HG03103 (cell line): ENCODE measurements around the gene WDR93.
"Not testable (repeated sequence)": the region's sequence is repeated elsewhere in the genome, so short reads cannot be mapped to it uniquely, and the experiment has no call there.

ENCODE experiments used
- ATAC-seq: cut with Tn5 transposase; IDR thresholded peaks from one replicate; pipeline ENCODE4 v1.9.1; 2021; ENCODE audit warnings: low read depth; ENCODE audit not compliant: unreplicated experiment

WDR93 gene

DNA sequence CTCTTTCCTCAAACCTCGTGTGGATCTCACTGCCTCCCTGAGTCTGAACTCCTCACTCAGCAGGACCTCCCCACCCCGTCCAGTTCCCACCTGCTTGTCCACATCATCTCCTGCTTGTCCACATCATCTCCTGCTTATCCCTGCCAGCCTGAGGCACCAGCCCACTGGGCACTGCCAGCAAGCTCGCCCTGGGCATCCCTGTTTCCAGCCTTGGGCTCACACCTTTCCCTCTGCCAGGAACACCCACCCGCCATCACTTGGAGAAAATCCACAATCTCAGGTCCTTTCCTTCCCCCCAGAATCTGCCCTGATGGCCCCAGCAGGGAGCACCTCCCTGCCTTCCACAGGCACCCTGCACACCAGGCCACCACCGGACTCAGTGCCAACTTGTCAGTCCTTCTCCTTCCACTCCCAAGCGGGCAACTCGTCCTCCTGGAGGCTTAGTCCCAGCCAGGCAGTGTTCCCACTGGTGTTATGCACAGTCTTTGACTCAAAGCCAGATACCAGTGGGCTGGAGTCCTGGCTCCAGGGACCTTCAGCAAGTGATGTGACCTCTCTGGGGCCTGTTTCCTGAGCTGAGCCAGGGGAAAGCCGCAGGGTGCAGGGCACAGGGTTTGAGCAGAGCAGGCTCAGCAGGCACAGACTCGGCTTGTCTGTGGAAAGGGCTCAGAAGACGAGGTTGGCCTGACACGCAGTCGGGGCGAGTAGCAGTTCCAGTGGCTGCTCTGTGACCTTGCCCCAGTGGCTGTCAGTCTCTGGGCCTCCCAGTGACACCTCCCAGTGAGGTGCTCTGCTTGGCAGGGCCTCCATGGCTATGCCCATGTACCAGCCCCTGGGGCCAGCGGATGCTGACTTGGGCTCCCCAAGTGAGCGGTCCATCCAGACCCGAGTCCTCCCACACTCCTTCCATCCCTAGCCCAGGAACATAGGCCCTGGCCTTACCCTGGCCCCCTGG is 76.0 kb downstream of the WDR93 start:
- ATAC-seq = no peak

DNA sequence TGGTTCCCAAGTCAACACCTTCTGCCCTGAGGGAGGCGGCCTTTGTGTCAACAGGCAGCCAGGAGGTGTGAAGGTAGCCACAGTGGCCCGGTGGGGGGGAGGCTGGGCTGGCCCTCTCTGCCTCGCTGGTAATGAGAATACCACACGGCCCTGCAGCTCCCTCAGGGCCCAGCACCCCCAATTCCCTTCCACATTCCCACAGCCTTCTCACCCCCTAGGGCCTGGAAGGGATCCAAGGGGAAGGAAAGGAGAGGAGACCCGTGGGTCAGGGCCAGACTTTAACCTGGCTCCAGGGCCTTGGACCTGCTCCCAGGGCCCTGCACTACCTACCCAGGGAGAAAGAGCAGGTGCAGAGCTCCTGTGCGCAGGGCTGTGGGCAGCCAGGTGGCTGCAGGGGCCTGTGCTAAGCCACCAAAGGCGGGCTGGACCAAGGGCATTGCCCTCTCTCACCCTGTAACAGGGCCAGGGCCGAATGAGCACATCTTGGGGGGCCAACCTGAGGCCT is 76.9 kb downstream of the WDR93 start:
- no peak for ATAC-seq

DNA sequence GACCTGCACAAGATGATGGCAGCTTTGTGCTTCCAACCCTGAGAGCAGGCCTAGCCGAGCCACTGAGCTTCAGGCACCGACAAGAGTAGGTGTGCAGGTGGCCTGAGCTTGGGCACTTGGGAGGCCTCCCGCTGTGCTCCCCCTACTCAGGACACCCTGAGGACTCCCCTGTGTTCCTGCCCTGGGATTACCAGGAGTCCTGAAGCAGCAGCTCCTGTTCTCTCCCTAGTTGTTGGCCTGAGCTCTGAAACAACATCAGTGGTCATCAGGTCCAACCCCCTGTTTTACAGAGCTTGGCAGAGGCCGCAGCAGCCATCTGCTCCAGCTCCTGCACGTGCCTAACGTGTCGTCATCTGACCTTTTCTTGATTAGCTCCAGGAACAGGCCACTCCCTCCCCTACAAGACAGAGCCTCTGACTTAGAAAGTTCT is 77.5 kb downstream of the WDR93 start:
- ATAC-seq = no peak

DNA sequence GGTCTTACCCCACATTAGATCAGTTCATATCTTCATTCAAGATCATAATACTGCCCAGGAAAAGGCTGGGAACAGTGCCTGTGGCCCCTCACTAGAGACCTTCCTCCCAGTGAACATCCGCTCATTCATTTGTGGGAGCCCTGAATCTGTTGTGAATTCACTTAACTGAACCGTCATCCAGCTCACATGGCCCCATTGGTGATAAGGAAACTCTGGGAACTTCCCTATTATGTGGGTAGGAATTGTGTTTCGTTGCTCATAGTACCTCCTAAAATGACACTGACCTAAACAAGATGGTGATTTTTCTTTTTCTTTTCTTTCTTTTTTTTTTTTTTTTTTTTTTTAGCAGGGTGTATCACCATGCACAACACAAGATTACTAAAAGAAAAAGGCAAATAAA is 78.8 kb downstream of the WDR93 start:
- ATAC-seq = no peak

DNA sequence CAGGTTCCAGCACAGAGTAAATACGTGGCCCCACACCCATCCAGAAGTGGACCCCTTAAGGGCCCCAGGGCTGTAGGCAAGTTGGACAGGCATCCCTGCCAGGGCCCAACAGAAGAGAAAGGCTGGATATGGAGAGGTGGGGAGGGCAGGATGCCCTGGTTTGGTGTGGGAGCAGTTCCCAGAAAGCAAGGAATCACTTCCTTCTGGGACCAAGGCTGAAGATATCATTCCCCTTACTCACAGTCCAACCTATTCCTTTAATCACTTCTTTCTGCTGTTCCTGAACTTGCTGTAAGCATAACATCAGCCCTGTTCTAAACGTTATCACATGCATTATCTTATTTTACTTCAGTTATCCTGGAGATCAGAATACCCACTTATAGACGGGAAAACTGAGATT is 79.4 kb downstream of the WDR93 start:
- no peak for ATAC-seq

DNA sequence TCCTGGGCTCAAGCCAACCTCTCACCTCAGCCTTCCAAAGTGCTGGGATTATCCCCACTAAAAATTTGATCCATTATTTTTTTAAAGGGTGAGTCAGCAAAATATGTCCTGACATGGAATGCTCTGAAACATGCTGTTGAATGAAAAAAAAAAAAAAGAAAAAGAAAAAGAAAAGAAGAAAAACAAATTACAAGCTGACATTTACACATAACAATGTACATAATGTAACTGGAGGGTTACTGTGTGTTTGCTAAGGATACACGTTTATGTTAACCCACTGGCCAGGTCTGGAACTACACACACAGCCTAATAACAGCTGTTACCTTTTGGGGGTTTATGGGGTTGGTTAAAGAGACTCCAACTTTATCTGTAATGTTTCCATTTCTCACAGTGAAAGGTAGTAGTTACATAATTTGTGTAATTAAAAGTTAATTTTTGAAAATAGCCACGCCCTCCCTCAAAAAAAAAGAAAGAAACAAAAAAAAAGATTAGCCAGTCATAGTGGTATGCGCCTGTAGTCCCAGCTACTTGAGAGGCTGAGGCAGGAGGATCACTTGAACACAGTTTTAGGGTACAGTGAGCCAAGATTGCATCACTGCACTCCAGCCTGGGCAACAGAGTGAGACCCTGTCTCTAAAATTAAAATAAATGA is 82.4 kb downstream of the WDR93 start:
- ATAC-seq = no peak

DNA sequence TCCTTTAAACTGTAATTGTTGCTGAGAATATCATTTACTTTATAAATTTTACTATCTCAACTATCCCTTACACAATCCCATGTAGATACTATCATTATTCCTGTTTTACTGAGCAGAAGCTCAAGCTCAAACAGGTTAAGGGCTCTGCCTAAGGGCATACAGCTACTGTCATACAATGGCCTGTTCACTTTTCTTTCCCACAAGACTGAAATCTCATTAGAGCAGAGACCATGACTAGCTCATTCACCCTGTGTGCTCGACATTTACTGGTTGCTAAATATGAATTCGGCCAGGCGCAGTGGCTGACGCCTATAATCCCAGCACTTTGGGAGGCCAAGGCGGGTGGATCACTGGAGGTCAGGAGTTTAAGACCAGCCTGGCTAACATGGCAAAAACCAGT is 83.9 kb downstream of the WDR93 start:
- ATAC-seq = no peak

DNA sequence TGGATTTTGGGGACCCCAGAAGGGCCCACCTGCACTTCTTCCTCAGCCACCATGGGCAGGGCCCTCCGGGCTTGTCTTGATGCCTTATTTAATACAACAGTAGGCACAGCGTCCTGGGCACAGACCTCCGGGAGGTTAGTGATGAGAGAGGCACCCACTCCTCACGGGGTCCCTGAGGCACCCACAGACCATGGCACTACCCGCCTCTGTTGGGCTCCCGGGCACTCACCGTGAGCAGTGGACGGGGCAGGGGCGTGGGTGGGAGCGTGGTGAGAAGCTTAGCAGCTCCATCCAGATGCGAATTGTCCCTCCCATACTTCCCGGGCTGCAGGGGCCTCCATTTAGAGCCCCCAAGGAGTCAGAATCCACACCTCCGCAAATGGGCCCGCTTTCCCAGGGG is 85.2 kb downstream of the WDR93 start:
- no peak for ATAC-seq

DNA sequence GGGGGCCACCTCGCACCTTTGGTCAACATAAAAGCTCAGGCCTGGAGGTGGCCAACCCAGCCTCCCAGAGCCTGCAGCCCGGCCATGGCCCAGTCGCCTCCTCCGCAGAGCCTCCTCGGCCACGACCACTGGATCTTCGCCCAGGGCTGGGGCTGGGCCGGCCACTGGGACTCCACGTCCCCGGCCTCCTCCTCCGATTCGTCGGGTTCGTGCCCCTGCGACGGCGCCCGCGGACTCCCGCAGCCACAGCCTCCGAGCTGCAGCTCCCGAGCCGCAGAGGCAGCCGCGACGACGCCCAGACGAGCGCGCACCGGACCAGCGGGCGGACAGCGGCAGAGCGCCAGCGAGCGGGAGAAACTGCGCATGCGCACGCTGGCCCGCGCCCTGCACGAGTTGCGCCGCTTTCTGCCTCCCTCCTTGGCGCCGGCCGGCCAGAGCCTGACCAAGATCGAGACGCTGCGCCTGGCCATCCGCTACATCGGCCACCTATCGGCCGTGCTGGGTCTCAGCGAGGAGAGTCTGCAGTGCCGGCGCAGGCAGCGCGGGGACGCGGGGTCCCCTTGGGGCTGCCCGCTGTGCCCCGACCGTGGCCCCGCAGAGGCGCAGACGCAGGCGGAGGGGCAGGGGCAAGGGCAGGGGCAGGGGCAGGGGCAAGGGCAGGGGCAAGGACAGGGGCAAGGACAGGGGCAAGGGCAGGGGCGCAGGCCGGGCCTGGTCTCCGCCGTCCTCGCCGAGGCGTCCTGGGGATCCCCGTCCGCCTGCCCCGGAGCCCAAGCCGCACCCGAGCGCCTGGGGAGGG is 85.9 kb downstream of the WDR93 start, which contains the start of gene MESP2:
TSS of gene MESP2 (plus strand) at position 59 of the 799 bp plus-strand sequence. CDS start at position 85, 26 bp downstream.
- no peak for ATAC-seq

DNA sequence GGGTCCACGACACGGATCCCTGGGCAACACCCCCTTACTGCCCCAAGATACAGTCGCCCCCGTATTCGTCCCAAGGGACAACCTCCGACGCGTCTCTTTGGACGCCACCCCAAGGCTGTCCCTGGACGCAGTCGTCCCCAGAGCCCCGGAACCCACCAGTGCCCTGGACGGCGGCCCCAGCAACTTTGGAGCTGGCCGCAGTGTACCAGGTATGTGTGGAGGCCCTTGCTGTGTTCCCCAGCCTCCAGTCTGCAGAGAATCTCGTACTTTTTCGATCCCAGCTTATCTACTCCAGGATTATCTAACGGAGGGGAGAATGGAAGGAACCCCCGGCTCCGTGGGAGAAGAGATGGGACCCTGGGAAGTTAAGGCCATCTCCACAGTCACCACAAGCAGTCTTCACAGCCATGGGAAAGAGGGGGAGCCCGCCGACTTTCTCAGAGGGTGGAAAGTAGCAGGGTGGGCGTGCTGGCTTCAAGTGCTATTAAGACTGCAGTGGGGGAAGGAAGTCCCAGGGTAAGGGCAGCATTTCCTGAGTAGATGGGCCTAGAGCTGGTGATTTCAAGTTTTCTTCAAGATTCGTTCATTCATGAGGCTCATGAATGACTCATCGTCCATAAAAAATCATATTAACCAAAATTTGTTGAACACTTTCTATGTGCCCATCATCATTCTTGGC is 86.6 kb downstream of the WDR93 start:
- no peak for ATAC-seq

DNA sequence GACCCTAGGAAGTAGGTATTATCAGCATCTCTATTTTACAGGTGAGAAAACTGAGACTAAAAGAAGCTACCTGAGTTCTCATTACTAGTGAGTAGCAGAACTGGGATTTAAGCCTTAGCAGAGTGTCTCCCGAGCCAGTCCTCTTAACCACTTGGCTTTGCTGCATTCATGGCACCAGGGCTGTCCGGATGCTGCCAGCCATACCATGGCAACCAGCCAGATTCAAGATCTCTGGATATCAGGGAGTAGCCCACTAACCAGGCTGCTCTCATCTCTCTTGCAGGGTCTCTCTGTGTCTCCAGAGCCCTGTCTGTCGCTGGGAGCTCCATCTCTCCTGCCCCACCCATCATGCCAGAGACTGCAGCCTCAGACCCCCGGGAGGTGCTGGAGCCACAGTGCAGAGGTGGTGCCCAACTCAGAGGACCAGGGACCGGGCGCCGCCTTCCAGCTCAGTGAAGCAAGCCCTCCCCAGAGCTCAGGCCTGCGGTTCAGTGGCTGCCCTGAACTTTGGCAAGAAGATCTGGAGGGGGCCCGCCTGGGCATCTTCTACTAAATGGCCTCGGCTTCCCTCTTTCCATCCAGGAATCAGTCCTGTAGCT is 87.3 kb downstream of the WDR93 start:
- no peak for ATAC-seq

DNA sequence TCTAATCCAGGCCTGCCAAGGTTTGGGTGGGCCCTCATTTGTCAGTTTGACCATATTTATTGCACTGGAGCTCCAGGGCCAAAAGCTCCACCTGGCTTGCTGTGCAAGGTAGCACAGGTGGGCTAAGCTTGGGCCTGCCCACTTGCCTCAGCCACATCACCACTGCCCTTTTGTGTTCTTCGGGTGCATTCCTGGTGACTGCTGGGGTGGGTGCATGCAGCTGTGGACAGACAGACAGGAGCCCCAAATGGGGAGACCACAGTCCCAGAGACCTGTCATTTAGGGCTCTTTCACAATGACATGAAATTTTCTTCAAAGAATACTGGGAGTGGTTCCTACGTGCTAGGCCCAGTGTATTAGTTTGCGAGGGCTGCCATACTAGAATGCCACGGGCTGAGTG is 88.2 kb downstream of the WDR93 start:
- no peak for ATAC-seq

DNA sequence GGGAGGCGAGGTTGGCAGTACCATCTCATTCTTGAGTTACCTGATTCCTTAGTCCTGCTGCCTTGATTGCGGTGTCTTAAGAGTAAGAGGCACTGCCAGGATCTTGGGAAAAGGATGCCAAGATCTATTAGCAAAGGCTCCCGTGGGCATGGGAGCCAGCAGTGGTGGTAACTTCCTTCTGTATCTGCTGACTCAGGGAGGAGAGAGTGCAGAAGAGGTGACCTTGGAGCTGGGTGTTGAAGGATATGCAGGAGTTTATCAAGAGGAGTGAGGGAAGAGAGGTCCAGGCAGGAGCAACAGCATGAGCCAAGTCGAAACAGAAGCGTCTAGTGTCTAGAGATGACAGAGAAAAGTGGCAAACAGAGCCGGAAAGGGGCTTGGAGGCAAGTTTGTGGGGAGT is 90.0 kb downstream of the WDR93 start:
- ATAC-seq = no peak

DNA sequence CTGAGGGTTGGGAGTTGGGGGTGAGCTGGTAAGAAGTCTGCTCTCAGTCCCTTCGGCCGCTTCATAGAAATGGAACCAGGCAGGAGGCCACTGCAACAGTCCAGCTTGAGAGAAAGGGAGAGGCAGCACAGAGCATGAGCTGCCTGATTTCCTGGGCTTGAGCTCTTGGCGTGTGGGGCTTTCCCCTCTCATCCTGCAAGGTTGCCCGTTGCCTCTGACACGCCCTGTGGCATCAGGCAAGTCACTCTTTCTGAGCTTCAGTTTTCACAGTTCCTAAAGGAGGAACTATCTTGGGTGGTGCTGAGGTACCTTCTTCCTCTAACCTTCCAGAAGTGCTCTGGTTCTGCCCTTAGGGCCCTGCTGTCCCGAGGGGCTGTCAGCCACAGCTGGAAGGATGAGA is 90.4 kb downstream of the WDR93 start:
- no peak for ATAC-seq

DNA sequence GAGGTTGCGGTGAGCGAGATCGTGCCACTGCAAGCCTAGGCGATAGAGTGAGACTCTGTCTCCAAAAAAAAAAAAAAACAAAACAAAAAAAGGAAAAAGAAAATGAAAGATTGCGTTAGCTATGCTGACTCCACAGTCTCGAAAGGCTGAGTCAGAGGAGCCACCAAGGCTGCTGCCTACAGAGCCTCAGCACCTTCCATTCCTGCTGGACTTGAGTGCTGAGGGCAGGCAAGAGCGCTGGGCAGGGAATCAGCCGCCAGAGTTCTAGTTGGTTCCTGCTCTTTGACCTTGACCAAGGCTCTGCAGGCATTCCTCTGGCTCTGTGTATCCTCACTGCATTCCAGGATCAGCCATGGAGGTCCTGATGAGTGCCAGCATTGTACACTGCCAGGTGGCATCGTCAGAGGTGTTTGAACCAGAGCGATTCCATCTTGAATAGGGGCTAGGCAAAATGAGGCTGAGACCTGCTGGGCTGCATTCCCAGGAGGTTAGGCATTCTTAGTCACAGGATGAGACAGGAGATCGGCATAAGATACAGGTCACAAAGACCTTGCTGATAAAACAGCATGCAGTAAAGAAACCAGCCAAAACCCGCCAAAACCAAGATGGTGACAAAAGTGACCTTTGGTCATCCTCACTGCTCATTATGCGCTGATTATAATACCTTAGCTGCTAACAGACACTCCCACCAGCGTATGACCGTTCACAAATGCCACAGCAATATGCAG is 91.4 kb downstream of the WDR93 start:
- ATAC-seq = no peak

DNA sequence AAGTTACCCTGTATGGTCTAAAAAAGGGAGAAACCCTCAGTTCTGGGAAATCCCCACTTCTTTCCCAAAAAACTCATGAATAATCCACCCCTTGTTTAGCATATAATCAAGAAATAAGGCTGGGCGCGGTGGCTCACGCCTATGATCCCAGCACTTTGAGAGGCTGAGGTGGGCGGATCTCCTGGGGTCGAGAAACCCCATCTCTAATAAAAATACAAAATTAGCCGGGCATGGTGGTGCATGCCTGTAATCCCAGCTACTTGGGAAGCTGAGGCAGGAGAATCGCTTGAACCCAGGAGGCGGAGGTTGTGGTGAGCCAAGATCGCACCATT is 92.0 kb downstream of the WDR93 start:
- ATAC-seq = not testable (repeated sequence)

DNA sequence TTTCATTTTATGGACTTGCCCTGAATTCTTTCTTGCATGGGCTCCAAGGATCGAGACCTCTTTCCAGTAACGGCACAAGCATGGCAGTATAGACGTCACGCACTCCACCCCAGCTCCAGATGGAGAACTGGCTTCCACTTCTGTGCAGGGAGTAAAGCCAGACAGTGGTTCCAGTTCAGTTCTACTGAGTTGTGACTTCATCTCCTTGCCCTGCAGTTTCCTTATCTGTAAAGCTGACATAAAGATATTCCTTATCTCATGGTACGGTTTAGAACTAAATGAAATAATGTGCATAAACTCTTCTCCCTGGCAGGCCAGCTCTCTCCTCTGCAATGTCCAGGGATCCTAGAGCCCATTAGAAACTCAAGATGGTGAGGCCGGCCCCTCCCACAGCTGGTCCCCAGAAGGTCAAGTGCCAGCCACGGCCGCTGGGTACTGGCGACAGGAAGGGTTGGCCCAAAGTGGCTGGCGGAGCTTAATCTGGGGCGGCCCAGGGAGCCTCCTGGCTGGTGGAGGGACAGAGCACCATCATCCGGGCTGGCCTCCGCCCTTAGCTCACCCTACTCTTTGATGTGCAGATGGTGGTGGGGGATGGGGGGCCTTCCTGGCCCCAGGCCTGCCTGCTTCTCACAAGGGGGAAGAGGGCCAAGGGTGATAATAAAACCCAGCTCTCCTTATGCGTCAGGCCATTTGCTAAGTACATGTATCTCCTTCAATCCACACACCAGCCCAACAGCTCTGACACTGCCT is 92.7 kb downstream of the WDR93 start:
- ATAC-seq = no peak

DNA sequence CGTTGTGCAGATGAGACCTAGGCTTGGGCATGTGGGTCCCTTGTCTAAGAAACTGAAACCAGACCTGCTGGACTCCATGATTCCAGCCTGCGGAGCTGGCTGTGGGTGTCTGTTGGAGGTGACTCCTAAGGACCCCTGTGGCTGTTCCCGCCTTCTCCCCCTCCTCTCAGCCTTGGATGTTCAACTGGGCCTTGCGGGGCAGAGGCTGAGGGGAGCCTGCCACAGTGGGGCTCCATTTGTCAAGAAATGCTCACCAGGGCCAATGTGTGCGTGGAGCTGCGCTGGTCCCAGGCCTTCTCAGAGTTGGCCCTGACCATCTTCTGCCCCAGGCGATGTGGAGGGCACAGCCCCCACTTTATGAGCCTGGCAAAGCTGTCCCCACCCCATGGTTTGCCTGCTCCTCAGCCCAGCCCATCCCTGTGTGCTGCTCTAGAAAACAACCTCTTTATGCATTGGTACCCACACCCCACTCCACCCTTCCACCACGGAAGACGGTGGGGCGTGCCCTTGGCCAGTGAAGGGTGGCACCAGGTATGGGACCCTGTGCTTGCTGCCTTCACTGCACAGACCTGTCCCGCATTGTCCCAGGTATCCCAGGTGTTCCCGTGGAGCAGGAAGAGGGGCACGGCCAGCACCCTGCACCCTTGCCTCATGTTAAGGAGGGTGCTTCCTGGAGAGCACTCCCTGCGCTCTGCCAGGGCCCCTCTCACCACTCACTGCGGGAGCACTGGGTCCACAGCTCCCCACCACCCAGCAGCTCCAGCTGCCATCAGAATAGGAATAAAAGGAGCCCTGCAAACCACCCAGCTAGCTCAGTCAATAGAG is 93.5 kb downstream of the WDR93 start:
- ATAC-seq = no peak
